SU-DHL-6 (cell line): ENCODE results near the gene MACF1.

Source experiments
- H2AFZ ChIP-seq: fragments of 200-600 bp; sonication (generic); 2 replicates; pipeline ENCODE4 v1.6.1; 2014; ENCODE audit warnings: low read depth, mild to moderate bottlenecking, moderate library complexity, mixed read lengths, antibody characterized with exemption, low read length; ENCODE audit not compliant: severe bottlenecking
- H3F3A ChIP-seq: fragments of 200-600 bp; shearing (Covaris generic); 2 replicates; pipeline ENCODE4 v1.6.0; 2016; ENCODE audit warnings: antibody characterized with exemption, mild to moderate bottlenecking; ENCODE audit not compliant: insufficient read depth
- H3K27ac ChIP-seq: fragments of 200-600 bp; sonication (generic); 2 replicates; pipeline ENCODE4 v1.5.1; 2016; ENCODE audit warnings: low read depth, mild to moderate bottlenecking, low read length, moderate library complexity, mixed read lengths
- H3K27me3 ChIP-seq: fragments of 200-600 bp; sonication (generic), shearing (Covaris generic); 2 replicates; pipeline ENCODE4 v1.6.0; 2014; ENCODE audit warnings: mild to moderate bottlenecking, low read length
- H3K36me3 ChIP-seq: fragments of 200-600 bp; sonication (generic); 2 replicates; pipeline ENCODE4 v1.6.1; 2014; ENCODE audit warnings: mild to moderate bottlenecking, low read length, mixed read lengths
- H3K4me2 ChIP-seq: fragments of 300-600, 200-600 bp; shearing (Covaris generic), sonication (generic); 2 replicates; pipeline ENCODE4 v1.6.0; 2014; ENCODE audit warnings: low read length, low read depth, mild to moderate bottlenecking; ENCODE audit not compliant: poor library complexity, severe bottlenecking
- H3K4me3 ChIP-seq: fragments of 200-600 bp; sonication (generic); 2 replicates; pipeline ENCODE4 v1.5.1; 2014; ENCODE audit warnings: antibody characterized with exemption, low read length, mild to moderate bottlenecking, mixed read lengths; ENCODE audit not compliant: insufficient read depth, poor library complexity, severe bottlenecking
- H3K79me2 ChIP-seq: fragments of 200-600 bp; sonication (generic); 2 replicates; pipeline ENCODE4 v1.6.1; 2014; ENCODE audit warnings: mild to moderate bottlenecking, low read length, moderate library complexity; ENCODE audit not compliant: insufficient read depth
- H3K9ac ChIP-seq: fragments of 200-600 bp; sonication (generic); 2 replicates; pipeline ENCODE4 v1.7.0; 2014; ENCODE audit warnings: mild to moderate bottlenecking, low read length
- H3K9me2 ChIP-seq: fragments of 200-600 bp; sonication (generic); replicated peaks from 2 replicates; pipeline ENCODE4 v1.6.1; 2014; ENCODE audit warnings: low read length; ENCODE audit not compliant: insufficient read depth
- H3K9me3 ChIP-seq: fragments of 200-600 bp; sonication (generic); 2 replicates; pipeline ENCODE4 v1.6.1; 2014; ENCODE audit warnings: low read length, mixed read lengths; ENCODE audit not compliant: insufficient read depth
- H4K20me1 ChIP-seq: fragments of 200-600 bp; sonication (generic); 2 replicates; pipeline ENCODE4 v1.6.1; 2014; ENCODE audit warnings: low read depth, mild to moderate bottlenecking, antibody characterized with exemption, low read length, moderate library complexity, mixed read lengths
- EZH2phosphoT487 ChIP-seq: fragments of 200-600 bp; sonication (generic), shearing (Covaris generic); conservative IDR thresholded peaks from 2 replicates; pipeline ENCODE4 v1.6.1; 2018; ENCODE audit warnings: mild to moderate bottlenecking, antibody characterized with exemption, low read length, moderate library complexity, mixed read lengths
- TF ChIP-seq, protein P1 (sequence below): fragments of 200-600 bp; sonication (generic); IDR thresholded peaks from one replicate; pipeline ENCODE4 v1.5.1; 2017; ENCODE audit warnings: antibody characterized with exemption, mild to moderate bottlenecking, low read length, moderate library complexity; ENCODE audit not compliant: insufficient read depth, poor library complexity, severe bottlenecking

The MACF1 gene

DNA sequence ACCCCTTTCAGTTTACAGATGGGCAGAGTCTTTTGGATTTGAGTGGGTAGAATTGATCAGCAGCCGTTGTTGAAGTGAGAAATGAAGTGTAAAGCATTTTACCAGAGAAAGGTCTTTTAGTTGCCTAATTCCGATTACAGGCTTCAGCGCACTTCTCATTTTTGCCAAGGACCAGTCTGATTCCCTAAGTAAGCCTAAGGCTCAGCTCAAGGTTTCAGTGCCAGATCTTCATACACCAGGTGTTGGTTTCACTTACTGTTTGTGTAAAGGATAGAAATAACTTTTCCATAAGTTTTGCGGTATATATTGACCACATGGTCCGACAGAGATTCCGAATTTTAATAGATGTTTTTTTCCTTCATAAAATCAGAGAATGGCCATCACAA is 203.0 kb downstream of the MACF1 start:
- peak overlapping the region; percentile 50 for H3K4me3 ChIP-seq
- H3K27ac ChIP-seq: no peak overlapping the region

DNA sequence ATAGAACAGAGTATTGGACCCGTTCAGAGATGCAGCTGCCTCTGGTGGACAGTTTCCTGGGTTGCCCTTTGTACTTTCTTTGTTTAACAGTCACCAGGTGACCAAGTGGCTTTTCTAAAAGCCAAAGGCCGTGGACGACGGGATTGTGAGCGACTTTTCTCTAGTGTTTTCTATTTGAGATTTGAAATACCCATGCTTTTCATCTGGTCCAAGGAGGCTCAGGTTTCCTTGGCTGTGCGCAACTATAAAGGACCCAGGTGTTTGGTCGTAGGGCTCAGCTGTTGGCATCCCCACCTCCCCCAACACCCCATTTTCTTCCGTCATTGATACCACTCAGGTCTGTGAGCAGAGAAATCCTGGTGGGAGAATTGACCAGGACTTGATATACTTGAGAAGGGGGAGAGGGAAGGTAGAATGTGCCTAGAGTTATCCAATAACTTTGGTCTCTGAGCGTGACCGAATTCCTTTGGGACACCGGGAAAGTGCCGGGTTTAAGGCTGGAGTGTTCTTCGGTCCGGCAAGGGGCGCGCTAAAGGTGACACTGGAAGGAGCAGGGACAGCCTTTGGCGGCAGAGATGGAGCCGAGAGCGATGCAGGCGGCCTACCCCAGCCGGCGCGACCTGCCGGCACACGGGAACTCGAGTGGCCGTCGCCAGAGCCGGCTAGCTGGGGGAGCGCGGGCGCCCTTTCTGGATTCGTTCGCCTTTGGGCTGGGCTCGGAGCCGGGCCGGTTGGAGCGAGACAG is 203.6 kb downstream of the MACF1 start:
- Histone ChIP-seq H3K4me3 (peak overlapping the region; percentile 50), H4K20me1 (0 out of 2 replicates have a peak, but pooled peaks cover 3% of the 10 kb centered on the region), H3K9me2 (no peaks in the 10 kb centered on the region), H2AFZ (no peak overlapping the region), H3K27ac (no peak overlapping the region), H3K4me2 (peak overlapping the region; percentile 62), H3K79me2 (0 out of 2 replicates have a peak, but pooled peaks cover 3% of the 10 kb centered on the region), H3K9me3 (no peaks in the 10 kb centered on the region), H3K36me3 (no peaks in the 10 kb centered on the region), H3K27me3 (no peaks in the 10 kb centered on the region), H3F3A (peaks cover 26% of the 10 kb centered on the region), H3K9ac (peak overlapping the region; percentile 58)
- TF ChIP-seq, protein P1, sequence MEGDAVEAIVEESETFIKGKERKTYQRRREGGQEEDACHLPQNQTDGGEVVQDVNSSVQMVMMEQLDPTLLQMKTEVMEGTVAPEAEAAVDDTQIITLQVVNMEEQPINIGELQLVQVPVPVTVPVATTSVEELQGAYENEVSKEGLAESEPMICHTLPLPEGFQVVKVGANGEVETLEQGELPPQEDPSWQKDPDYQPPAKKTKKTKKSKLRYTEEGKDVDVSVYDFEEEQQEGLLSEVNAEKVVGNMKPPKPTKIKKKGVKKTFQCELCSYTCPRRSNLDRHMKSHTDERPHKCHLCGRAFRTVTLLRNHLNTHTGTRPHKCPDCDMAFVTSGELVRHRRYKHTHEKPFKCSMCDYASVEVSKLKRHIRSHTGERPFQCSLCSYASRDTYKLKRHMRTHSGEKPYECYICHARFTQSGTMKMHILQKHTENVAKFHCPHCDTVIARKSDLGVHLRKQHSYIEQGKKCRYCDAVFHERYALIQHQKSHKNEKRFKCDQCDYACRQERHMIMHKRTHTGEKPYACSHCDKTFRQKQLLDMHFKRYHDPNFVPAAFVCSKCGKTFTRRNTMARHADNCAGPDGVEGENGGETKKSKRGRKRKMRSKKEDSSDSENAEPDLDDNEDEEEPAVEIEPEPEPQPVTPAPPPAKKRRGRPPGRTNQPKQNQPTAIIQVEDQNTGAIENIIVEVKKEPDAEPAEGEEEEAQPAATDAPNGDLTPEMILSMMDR: no peak
- no peak for TF ChIP-seq EZH2phosphoT487

More for the DNA sequence above, 203.0 kb downstream of the MACF1 start:
- H3F3A ChIP-seq: peaks cover 26% of the 10 kb centered on the region
- H3K9me2 ChIP-seq: no peaks in the 10 kb centered on the region
- H2AFZ ChIP-seq: no peak overlapping the region
- no peaks in the 10 kb centered on the region for H3K9me3 ChIP-seq
- peak overlapping the region; percentile 62 for H3K4me2 ChIP-seq
- peak overlapping the region; percentile 58; the same call in 1 of the 2 replicates for H3K9ac ChIP-seq
- H4K20me1 ChIP-seq: 0 out of 2 replicates have a peak, but pooled peaks cover 3% of the 10 kb centered on the region
- 0 out of 2 replicates have a peak, but pooled peaks cover 3% of the 10 kb centered on the region for H3K79me2 ChIP-seq
- H3K36me3 ChIP-seq: no peaks in the 10 kb centered on the region
- TF ChIP-seq, protein P1: no peak
- no peak for TF ChIP-seq EZH2phosphoT487
- no peaks in the 10 kb centered on the region for H3K27me3 ChIP-seq

GRCh38 chr1:39408641-39409054 is 204.2 kb downstream of the MACF1 start:
- H3K36me3 ChIP-seq: no peaks in the 10 kb centered on the region
- no peak for TF ChIP-seq EZH2phosphoT487
- TF ChIP-seq, protein P1: no peak
- H3K9ac ChIP-seq: peak overlapping the region; percentile 58
- no peaks in the 10 kb centered on the region for H3K9me2 ChIP-seq
- H3K79me2 ChIP-seq: 0 out of 2 replicates have a peak, but pooled peaks cover 3% of the 10 kb centered on the region
- no peaks in the 10 kb centered on the region for H3K27me3 ChIP-seq
- H2AFZ ChIP-seq: no peak overlapping the region
- no peak overlapping the region for H3K27ac ChIP-seq
- H4K20me1 ChIP-seq: 0 out of 2 replicates have a peak, but pooled peaks cover 3% of the 10 kb centered on the region
- peak overlapping the region; percentile 62 for H3K4me2 ChIP-seq
- H3F3A ChIP-seq: peaks cover 26% of the 10 kb centered on the region
- no peaks in the 10 kb centered on the region for H3K9me3 ChIP-seq
- H3K4me3 ChIP-seq: peak overlapping the region; percentile 50
